ENCODE results near the gene ZBTB39.
A peak's percentile ranks its signal among the peaks of the same experiment; 100 is the strongest.
"Not testable (repeated sequence)": the region's sequence is repeated elsewhere in the genome, so short reads cannot be mapped to it uniquely, and the experiment has no call there.

ZBTB39 gene

GRCh38 chr12:56998981-56999380 lies 7.4 kb downstream of the ZBTB39 start:
- no peak for DNase-seq

GRCh38 chr12:56998316-56998715 lies 8.0 kb downstream of the ZBTB39 start:
- no peak for DNase-seq

- DNase-seq, result no peak
These were observed 9.4 kb downstream of the ZBTB39 start for GRCh38 chr12:56996793-56997545.

GRCh38 chr12:56995930-56996496 lies 10.3 kb downstream of the ZBTB39 start:
- DNase-seq, result no peak

- no peak for DNase-seq
These were observed 11.0 kb downstream of the ZBTB39 start for GRCh38 chr12:56995201-56995929.

- DNase-seq, result no peak
These were observed 12.1 kb downstream of the ZBTB39 start for GRCh38 chr12:56994231-56994746.

GRCh38 chr12:56993346-56993745 lies 13.0 kb downstream of the ZBTB39 start:
- no peak for DNase-seq

GRCh38 chr12:56991319-56992246 lies 14.8 kb downstream of the ZBTB39 start:
- DNase-seq, result peak; percentile 18 to 22

- no peak for DNase-seq
These were observed 15.6 kb downstream of the ZBTB39 start for GRCh38 chr12:56990648-56991318.

- DNase-seq, result no peak
These were observed 16.3 kb downstream of the ZBTB39 start for GRCh38 chr12:56989861-56990610.

GRCh38 chr12:56988207-56988739 lies 18.1 kb downstream of the ZBTB39 start:
- no peak for DNase-seq

GRCh38 chr12:56987551-56988053 lies 18.7 kb downstream of the ZBTB39 start:
- peak; percentile 65 to 72 for DNase-seq

GRCh38 chr12:56987011-56987410 lies 19.3 kb downstream of the ZBTB39 start:
- no peak for DNase-seq

- DNase-seq, result not testable (repeated sequence)
These were observed 20.6 kb downstream of the ZBTB39 start for GRCh38 chr12:56985714-56986113.

GRCh38 chr12:56983386-56983785 lies 23.0 kb downstream of the ZBTB39 start:
- no peak for DNase-seq

- DNase-seq, result not testable (repeated sequence)
These were observed 23.6 kb downstream of the ZBTB39 start for GRCh38 chr12:56982578-56983236.

- DNase-seq, result no peak
These were observed 25.3 kb downstream of the ZBTB39 start for GRCh38 chr12:56980941-56981530.

- no peak for DNase-seq
These were observed 26.1 kb downstream of the ZBTB39 start for GRCh38 chr12:56980268-56980667.

GRCh38 chr12:56979628-56980027 lies 26.7 kb downstream of the ZBTB39 start:
- DNase-seq, result no peak
